ENCODE measurements around the gene PRKN. TPM values are rescaled to one million over a fixed set of nuclear protein-coding genes. Genes with fewer than 3 reads are reported as not detected.
"Not testable (repeated sequence)": the region's sequence is repeated elsewhere in the genome, so short reads cannot be mapped to it uniquely, and the experiment has no call there.

The PRKN gene
- total RNA-seq, 3 donors from 2014 or later = 5.2 to 10.2 (median 8.1) TPM

- Histone ChIP-seq H3K36me3 (ENCODE audit: low read depth) (no peaks in the 10 kb centered on the region), H3K9me3 (no peaks in the 10 kb centered on the region), H3K4me1 (ENCODE audit: low read depth) (no peaks in the 10 kb centered on the region), H3K4me3 (no peak overlapping the region)
- intact Hi-C loops (cut with DNase I, micrococcal nuclease) = no loop called here
- no peak for ATAC-seq
- no peak for DNase-seq
- no peak for TF ChIP-seq CTCF (IDR thresholded peaks at IDR 0.05)
These were observed 44.4 kb downstream of the PRKN start for GRCh38 chr6:162683135-162683534.

GRCh38 chr6:162681447-162681846, 46.1 kb downstream of the PRKN start:
- ATAC-seq (peak; percentile 90), DNase-seq (peak in 1 of 3 donors; percentile 14)
- intact Hi-C loops (cut with DNase I, micrococcal nuclease) = no loop called here
- Histone ChIP-seq H3K4me3 (no peak overlapping the region), H3K4me1 (ENCODE audit: low read depth) (no peaks in the 10 kb centered on the region), H3K36me3 (ENCODE audit: low read depth) (no peaks in the 10 kb centered on the region), H3K9me3 (no peaks in the 10 kb centered on the region)
- TF ChIP-seq CTCF (IDR thresholded peaks at IDR 0.05) = no peak

- DNase-seq = no peak
- Histone ChIP-seq H3K4me1 (ENCODE audit: low read depth) (no peaks in the 10 kb centered on the region), H3K9me3 (no peaks in the 10 kb centered on the region), H3K36me3 (ENCODE audit: low read depth) (no peaks in the 10 kb centered on the region), H3K4me3 (no peak overlapping the region)
- ATAC-seq = no peak
- intact Hi-C loops (cut with DNase I, micrococcal nuclease) = no loop called here
- TF ChIP-seq CTCF (IDR thresholded peaks at IDR 0.05) = no peak
These were observed 46.7 kb downstream of the PRKN start for GRCh38 chr6:162680871-162681270.

GRCh38 chr6:162680367-162680766, 47.2 kb downstream of the PRKN start:
- intact Hi-C loops (cut with DNase I, micrococcal nuclease) = no loop called here
- ATAC-seq (no peak), DNase-seq (no peak)
- no peaks in the 10 kb centered on the region for H3K9me3 ChIP-seq
- H3K4me1 ChIP-seq (ENCODE audit: low read depth) = no peaks in the 10 kb centered on the region
- H3K4me3 ChIP-seq = no peak overlapping the region
- no peaks in the 10 kb centered on the region for H3K36me3 ChIP-seq (ENCODE audit: low read depth)
- TF ChIP-seq CTCF (IDR thresholded peaks at IDR 0.05) = no peak

GRCh38 chr6:162679681-162680080, 47.9 kb downstream of the PRKN start:
- intact Hi-C loops (cut with DNase I, micrococcal nuclease) = no loop called here
- H3K4me1 ChIP-seq (ENCODE audit: low read depth) = no peaks in the 10 kb centered on the region
- DNase-seq (no peak), ATAC-seq (no peak)
- no peak overlapping the region for H3K4me3 ChIP-seq
- no peak for TF ChIP-seq CTCF (IDR thresholded peaks at IDR 0.05)
- H3K36me3 ChIP-seq (ENCODE audit: low read depth) = no peaks in the 10 kb centered on the region
- H3K9me3 ChIP-seq = no peaks in the 10 kb centered on the region

- H3K9me3 ChIP-seq; intact Hi-C loops (cut with DNase I, micrococcal nuclease); DNase-seq; H3K4me1 ChIP-seq (ENCODE audit: low read depth); H3K4me3 ChIP-seq; ATAC-seq; H3K36me3 ChIP-seq (ENCODE audit: low read depth): not testable (repeated sequence)
These were observed 48.7 kb downstream of the PRKN start for GRCh38 chr6:162678896-162679295.
